A549 (cell line): ENCODE measurements around the gene CELSR1.

Experiments used
- CEBPB ChIP-seq, 2 experiments: fragments of >200 bp in 1 of 2; sonication (Bioruptor Twin) in 1 of 2; formaldehyde crosslinking in 1 of 2; IDR thresholded peaks; 2 replicates each; pipeline ENCODE4 v1.6.1; 2012 to 2016
- CHD2 ChIP-seq: fragments of 150-350 bp; IDR thresholded peaks from 2 replicates; pipeline ENCODE4 v1.6.1; 2014; ENCODE audit warnings: low read length; ENCODE audit not compliant: partially characterized antibody
- HDAC2 ChIP-seq: fragments of 200-600 bp; sonication (generic); IDR thresholded peaks from 2 replicates; pipeline ENCODE4 v1.6.1; 2016
- HOXA7 ChIP-seq: fragments of 250-450 bp; sonication (Bioruptor Pico); IDR thresholded peaks from 2 replicates; pipeline ENCODE4 v1.5.0; 2020; ENCODE audit warnings: mild to moderate bottlenecking, moderate library complexity
- JUN ChIP-seq, 2 experiments: fragments of >200 bp; sonication (Bioruptor Twin); formaldehyde crosslinking; IDR thresholded peaks; 2 replicates in 1 of 2; 3 replicates in 1 of 2; pipeline ENCODE4 v1.6.1; 2016 to 2017
- RAD21 ChIP-seq, 2 experiments: fragments of >200 bp in 1 of 2; sonication (Bioruptor Twin) in 1 of 2; formaldehyde crosslinking in 1 of 2; IDR thresholded peaks in 1 of 2; conservative IDR thresholded peaks in 1 of 2; 2 replicates in 1 of 2; 3 replicates in 1 of 2; pipeline ENCODE4 v1.6.1; 2012 to 2018; ENCODE audit warnings: inconsistent platforms in 1 of 2
- SREBF2 ChIP-seq: fragments of 450-650 bp; IDR thresholded peaks from 2 replicates; pipeline ENCODE4 v1.6.1; 2014; ENCODE audit warnings: mild to moderate bottlenecking, moderate library complexity
- TF ChIP-seq, protein P1 (sequence below): fragments of 150-350 bp; IDR thresholded peaks from 2 replicates; pipeline ENCODE4 v1.6.1; 2014; ENCODE audit warnings: low read depth, mild to moderate bottlenecking, low read length
- TF ChIP-seq, protein P2 (sequence below): fragments of >200 bp; sonication (Bioruptor Twin); formaldehyde crosslinking; IDR thresholded peaks from 3 replicates; pipeline ENCODE4 v1.5.1; 2016
- TF ChIP-seq, protein P3 (sequence below): IDR thresholded peaks from 2 replicates; pipeline ENCODE4 v1.6.1; 2012
- TF ChIP-seq, protein P4 (sequence below): fragments of 200-600 bp; sonication (generic); IDR thresholded peaks from 2 replicates; pipeline ENCODE4 v1.6.1; 2016; ENCODE audit warnings: antibody characterized with exemption, mild to moderate bottlenecking, moderate library complexity

DNA sequence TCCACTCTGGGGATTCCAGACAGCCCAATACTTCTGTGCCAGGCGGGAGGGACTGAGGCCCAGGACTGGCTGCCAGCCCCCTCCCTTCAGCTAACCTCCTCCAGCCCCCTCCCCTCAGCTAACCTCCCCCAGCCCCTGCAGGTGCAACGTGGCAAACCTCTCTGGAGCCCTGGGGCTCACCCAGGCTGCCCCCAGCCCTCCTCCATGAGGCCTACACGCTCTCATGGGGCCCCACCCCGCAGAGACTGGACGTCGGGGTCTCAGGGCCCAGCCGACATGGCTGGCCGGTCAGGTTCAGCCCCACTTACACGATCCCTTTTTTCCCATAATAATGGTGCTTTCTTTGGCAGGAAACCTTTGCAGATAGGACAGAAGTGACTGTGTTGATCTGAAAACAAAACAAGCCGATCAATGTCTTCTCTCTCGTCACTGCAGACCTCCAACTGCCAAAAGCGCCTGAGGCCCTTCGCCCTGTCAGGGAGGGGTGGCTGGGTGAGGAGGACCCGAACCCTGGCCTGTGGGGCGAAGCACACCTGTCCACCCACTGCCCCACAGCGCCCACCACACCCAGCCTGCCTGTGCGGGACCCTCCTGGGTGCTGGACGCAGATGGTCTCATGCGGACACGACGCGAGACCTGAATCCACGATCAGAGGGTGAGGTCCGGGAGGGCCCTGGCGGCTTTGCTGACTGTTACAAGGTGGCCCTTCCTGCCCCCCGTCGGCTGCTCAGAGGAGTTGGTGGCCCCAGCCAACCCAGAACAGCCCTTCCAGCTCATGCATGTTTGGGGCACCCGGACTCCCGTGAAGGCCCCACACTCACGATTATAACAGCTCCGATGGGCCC, 168.3 kb downstream of the CELSR1 start:
- TF ChIP-seq, protein P1, sequence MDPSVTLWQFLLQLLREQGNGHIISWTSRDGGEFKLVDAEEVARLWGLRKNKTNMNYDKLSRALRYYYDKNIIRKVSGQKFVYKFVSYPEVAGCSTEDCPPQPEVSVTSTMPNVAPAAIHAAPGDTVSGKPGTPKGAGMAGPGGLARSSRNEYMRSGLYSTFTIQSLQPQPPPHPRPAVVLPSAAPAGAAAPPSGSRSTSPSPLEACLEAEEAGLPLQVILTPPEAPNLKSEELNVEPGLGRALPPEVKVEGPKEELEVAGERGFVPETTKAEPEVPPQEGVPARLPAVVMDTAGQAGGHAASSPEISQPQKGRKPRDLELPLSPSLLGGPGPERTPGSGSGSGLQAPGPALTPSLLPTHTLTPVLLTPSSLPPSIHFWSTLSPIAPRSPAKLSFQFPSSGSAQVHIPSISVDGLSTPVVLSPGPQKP = no peak
- TF ChIP-seq, protein P2, sequence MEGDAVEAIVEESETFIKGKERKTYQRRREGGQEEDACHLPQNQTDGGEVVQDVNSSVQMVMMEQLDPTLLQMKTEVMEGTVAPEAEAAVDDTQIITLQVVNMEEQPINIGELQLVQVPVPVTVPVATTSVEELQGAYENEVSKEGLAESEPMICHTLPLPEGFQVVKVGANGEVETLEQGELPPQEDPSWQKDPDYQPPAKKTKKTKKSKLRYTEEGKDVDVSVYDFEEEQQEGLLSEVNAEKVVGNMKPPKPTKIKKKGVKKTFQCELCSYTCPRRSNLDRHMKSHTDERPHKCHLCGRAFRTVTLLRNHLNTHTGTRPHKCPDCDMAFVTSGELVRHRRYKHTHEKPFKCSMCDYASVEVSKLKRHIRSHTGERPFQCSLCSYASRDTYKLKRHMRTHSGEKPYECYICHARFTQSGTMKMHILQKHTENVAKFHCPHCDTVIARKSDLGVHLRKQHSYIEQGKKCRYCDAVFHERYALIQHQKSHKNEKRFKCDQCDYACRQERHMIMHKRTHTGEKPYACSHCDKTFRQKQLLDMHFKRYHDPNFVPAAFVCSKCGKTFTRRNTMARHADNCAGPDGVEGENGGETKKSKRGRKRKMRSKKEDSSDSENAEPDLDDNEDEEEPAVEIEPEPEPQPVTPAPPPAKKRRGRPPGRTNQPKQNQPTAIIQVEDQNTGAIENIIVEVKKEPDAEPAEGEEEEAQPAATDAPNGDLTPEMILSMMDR = no peak
- no peak for TF ChIP-seq SREBF2
- no peak for TF ChIP-seq CHD2
- no peak for TF ChIP-seq HOXA7 (CRISPR knock-in tag)
- no peak for TF ChIP-seq HDAC2
- TF ChIP-seq JUN (IDR thresholded peaks at IDR 0.05) = no peak
- no peak for TF ChIP-seq RAD21 (conservative IDR thresholded peaks at IDR 0.05 in 1 of 2, IDR thresholded peaks at IDR 0.05 in 1 of 2)
- TF ChIP-seq, protein P3, sequence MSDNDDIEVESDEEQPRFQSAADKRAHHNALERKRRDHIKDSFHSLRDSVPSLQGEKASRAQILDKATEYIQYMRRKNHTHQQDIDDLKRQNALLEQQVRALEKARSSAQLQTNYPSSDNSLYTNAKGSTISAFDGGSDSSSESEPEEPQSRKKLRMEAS = no peak
- TF ChIP-seq CEBPB (IDR thresholded peaks at IDR 0.05) = no peak
- TF ChIP-seq, protein P4, sequence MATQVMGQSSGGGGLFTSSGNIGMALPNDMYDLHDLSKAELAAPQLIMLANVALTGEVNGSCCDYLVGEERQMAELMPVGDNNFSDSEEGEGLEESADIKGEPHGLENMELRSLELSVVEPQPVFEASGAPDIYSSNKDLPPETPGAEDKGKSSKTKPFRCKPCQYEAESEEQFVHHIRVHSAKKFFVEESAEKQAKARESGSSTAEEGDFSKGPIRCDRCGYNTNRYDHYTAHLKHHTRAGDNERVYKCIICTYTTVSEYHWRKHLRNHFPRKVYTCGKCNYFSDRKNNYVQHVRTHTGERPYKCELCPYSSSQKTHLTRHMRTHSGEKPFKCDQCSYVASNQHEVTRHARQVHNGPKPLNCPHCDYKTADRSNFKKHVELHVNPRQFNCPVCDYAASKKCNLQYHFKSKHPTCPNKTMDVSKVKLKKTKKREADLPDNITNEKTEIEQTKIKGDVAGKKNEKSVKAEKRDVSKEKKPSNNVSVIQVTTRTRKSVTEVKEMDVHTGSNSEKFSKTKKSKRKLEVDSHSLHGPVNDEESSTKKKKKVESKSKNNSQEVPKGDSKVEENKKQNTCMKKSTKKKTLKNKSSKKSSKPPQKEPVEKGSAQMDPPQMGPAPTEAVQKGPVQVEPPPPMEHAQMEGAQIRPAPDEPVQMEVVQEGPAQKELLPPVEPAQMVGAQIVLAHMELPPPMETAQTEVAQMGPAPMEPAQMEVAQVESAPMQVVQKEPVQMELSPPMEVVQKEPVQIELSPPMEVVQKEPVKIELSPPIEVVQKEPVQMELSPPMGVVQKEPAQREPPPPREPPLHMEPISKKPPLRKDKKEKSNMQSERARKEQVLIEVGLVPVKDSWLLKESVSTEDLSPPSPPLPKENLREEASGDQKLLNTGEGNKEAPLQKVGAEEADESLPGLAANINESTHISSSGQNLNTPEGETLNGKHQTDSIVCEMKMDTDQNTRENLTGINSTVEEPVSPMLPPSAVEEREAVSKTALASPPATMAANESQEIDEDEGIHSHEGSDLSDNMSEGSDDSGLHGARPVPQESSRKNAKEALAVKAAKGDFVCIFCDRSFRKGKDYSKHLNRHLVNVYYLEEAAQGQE = no peak
